ENCODE measurements around the gene TTLL8. TPM values are rescaled to one million over a fixed set of nuclear protein-coding genes. Genes with fewer than 3 reads are reported as not detected.

TTLL8 gene
- polyA plus RNA-seq, 1 donor = not detected

DNA sequence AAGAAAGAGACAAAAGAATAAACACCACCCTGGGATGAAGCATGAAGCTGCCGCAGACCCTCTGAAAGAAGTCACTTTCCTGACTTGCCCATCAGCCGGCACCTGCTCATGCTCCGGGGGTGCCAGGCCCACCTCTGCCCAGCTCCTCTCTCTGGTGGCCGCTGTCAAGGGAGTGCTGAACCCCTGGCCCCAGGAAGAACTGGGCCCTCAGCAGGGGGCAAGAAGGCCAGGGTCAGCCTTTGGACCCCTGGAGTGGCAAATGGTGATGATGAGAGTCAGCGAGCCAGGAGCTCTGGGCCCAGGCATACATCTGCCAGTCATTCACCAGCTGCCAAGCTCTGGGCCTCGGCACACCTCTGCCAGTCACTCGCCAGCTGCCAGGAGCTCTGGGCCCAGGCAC, 17.4 kb downstream of the TTLL8 start:
- no peak for DNase-seq

GRCh38 chr22:50039669-50040443, 18.2 kb downstream of the TTLL8 start:
- DNase-seq = no peak

DNA sequence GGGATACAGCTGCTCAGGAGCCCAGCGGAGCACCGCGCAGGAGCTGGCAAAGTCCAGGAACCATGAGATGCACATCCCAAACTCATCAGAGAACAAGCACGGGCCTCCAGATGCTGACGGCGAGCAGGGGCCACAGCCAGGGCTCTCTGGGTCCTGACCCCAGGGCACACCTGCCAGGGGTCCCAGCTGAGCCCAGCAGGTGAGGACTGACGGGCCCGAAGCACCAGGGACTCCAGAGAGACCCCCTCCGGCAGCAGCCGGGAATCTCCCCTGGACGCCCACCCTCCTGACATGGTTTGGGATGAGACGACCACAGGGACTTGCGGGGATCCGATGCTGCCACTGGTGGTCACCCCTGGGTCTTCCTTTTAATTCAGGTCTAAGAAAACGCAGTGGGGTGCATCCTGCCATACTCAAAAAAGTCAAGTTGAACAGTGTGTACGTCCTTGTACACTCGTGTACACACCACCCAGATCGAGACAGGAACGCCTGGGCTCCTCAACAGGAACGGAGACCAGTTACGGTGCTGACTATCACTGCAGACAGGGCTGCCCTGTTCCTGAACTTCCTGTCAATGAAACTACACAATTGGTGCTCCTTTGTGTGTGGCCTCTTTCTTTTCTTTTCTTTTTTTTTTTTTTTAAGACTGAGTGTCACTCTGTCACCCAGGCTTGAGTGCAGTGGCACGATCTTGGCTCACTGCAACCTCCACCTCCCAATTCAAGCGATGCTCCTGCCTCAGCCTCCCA, 21.9 kb downstream of the TTLL8 start:
- DNase-seq = no peak

DNA sequence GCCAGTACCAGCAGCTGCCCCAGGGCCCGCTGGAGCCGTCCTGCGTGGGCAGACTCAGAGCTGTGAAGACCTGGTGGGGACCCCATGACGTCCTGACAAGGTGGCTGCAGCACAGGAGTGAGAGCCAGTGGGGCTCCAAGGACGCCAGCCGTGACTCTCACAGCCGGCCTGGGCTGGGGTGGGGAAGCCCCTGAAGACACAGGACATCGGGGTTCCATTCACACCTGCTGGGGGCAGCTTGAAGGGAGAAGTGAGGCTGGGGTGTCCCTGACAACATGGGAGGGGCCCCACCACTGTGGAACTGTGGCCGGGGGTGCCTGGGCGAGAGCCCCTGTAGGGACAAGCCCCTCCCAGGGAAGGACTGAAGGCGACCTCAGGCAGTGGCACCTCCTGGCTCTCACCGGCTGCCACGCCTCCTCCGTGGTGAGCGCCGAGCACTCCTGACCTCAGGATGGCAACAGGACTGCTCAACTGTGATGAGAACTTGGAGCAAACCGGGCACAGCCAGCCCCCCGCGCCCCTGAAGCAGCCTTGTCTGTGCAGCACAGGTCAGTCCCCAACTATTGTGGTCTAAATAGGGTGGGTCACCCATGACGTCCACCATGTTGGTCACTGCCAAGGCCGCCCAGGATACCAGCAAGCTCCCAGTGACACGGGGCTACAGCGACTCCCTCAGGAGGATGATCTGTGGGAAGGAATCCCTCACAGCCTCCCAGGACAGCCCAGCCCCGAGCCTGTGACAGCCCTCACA, 22.8 kb downstream of the TTLL8 start:
- no peak for DNase-seq

- no peak for DNase-seq
These were observed 23.7 kb downstream of the TTLL8 start for GRCh38 chr22:50034126-50035081.

- DNase-seq = no peak
These were observed 25.0 kb downstream of the TTLL8 start for GRCh38 chr22:50032941-50033601.

DNA sequence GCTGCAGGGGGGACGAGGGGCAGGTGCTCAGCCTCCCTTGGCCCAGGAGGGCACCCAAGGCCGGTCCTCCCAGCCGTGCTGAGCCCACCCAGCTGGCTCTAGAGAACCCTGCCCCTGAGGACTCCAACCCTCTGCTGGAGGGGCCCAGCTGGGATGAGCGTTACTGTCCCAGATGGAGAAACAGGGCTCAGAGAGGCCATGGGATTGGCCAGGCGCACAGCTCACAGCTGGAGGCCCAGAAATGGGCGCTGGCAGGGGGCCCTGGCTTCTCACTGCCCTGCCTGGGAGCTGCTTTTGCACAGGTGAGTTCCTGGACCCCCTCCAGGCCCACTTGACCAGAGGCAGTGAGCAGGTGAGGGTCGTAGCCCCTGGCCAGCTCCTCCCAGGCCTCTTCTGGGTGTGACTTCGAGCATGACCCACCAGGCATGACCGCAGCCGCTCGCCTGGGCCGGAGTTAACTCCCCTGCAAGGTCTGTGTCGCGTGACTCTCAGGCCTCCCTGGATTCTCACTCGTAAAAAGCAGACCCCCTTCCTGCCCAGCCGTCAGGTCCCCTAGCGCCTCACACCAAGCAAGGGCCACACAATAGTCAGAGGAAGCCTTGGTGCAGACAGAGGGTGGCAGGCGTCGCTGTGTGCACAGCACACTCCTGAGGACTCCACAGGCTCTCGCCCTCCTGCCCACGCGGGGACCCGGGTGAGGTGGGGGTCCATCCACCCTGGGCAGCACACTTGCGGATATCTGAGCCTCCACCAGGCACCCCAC, 25.8 kb downstream of the TTLL8 start:
- DNase-seq = no peak

- no peak for DNase-seq
These were observed 26.7 kb downstream of the TTLL8 start for GRCh38 chr22:50031189-50032091.

DNA sequence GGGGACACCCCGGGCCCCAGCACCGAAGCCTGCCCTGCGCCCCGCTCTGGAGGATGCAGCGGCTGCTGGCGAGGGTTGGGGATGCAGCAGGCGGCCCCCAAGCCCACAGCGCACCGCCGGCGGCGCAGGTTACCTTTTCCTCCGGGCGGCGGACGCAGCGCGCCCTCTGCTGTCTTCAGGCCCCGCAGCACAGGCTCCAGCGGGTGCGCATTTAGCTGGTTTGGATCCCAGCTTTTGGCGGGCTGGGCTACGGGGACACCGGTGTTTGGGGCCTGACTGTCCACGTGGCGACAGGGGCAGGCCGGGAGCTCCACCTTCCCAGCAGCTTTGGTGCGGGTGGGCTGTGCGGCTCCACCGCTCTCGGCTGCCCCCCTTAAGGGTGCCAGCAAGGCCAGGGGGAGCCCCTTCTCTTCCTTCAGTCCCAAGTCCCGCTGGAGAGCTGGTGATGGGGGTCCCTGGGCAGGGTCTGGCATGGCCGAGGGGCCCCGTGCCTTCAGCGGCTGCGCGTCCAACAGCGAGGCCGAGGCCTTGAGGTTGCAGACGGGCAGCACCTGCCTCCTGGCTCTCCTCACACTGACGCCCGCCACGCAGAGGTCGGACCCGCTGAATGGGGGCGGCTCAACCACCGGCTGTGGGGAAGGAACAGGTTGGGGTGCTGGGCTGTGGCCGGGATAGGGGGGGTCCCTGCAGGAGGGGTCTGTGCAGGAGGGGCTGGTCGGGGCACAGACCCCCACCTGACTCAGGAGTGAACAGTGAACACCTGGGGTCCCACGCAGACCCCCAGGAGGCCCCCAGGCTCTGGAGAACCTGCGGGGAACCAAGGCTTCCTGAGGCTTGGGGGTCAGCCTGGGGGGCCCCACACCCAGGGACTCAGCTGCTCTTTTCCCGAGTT, 27.6 kb downstream of the TTLL8 start:
- DNase-seq = peak; percentile 48

- DNase-seq = no peak
These were observed 30.2 kb downstream of the TTLL8 start for GRCh38 chr22:50027639-50028537.

GRCh38 chr22:50025993-50026392, 32.1 kb downstream of the TTLL8 start:
- DNase-seq = no peak

- DNase-seq = no peak
These were observed 35.8 kb downstream of the TTLL8 start for GRCh38 chr22:50022171-50022819.

- DNase-seq = no peak
These were observed 37.5 kb downstream of the TTLL8 start for GRCh38 chr22:50020606-50021005.

GRCh38 chr22:50019316-50019715, 38.8 kb downstream of the TTLL8 start:
- no peak for DNase-seq

DNA sequence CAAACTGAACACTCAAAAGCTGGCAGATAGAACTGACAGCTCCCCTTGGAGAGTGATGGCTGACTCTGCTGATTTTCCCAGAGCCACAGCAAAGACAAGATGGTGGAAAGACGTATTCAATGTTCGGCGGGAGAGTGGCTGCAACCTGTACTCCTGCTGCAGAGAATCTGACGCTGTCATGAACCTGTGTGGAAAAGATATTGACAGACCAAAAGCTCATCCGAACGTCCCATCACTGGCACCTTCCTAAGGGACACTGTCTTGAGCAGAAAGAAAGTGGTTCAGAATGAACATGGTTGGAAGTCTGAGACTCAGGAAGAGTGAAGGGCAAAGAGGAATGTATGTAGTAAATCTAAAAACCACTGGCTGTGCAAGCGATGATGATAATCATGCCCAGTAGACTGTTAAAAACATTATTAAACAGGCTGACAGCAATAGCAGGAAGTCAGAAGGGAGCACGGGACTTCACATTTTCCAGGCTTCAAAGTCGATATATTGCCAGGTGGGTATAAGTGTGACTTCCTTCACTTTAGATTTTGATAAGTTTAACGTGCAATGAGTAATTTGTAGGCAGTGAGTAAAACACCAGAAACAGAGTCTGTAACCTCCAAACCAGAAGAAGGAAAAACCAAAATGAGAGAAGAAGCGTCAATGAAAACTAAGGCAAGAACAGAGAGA, 39.4 kb downstream of the TTLL8 start:
- no peak for DNase-seq

- no peak for DNase-seq
These were observed 40.3 kb downstream of the TTLL8 start for GRCh38 chr22:50017701-50018224.
